Mesenchymal stem cell (in vitro differentiated cells and primary cell): Measurements from ENCODE around the gene KRTAP9-7.

ENCODE experiments used
- DNase-seq: peaks from one replicate; pipeline ENCODE4 v3.0.0-alpha.2; 2013
- H2AFZ ChIP-seq: one replicate; pipeline ENCODE4 v1.6.1; 2013; ENCODE audit warnings: low read depth, mild to moderate bottlenecking, control low read depth, inconsistent platforms, low read length, moderate library complexity
- H2AK5ac ChIP-seq: 2 replicates; pipeline ENCODE4 v1.6.1; 2013; ENCODE audit warnings: low read length, moderate library complexity, mild to moderate bottlenecking, inconsistent platforms; ENCODE audit not compliant: severe bottlenecking
- H2BK120ac ChIP-seq: one replicate; pipeline ENCODE4 v1.6.1; 2013; ENCODE audit warnings: low read depth, mild to moderate bottlenecking, inconsistent platforms, low read length, moderate library complexity
- H2BK12ac ChIP-seq, 2 experiments: one replicate each; pipeline ENCODE4 v1.6.1; 2013; ENCODE audit warnings: inconsistent platforms in 2 of 2, low read length in 2 of 2, mild to moderate bottlenecking in 2 of 2, moderate library complexity in 2 of 2, control low read depth in 1 of 2
- H2BK15ac ChIP-seq: one replicate; pipeline ENCODE4 v1.6.1; 2013; ENCODE audit warnings: mild to moderate bottlenecking, low read depth, inconsistent platforms; ENCODE audit not compliant: poor library complexity, severe bottlenecking
- H2BK5ac ChIP-seq: 2 replicates; pipeline ENCODE4 v1.6.1; 2013; ENCODE audit warnings: low read depth, mild to moderate bottlenecking, low read length, control low read depth, inconsistent platforms; ENCODE audit not compliant: poor library complexity, severe bottlenecking
- H3K14ac ChIP-seq, 2 experiments: one replicate each; pipeline ENCODE4 v1.6.1; 2013; ENCODE audit warnings: inconsistent platforms in 2 of 2, low read length in 2 of 2, control low read depth in 1 of 2, mild to moderate bottlenecking in 1 of 2, moderate library complexity in 1 of 2
- H3K18ac ChIP-seq, 2 experiments: one replicate each; pipeline ENCODE4 v1.6.1; 2013; ENCODE audit warnings: inconsistent platforms in 2 of 2, low read length in 2 of 2, control low read depth in 1 of 2, low read depth in 1 of 2, mild to moderate bottlenecking in 1 of 2
- H3K23ac ChIP-seq, 2 experiments: one replicate each; pipeline ENCODE4 v1.6.1; 2013; ENCODE audit warnings: inconsistent platforms in 2 of 2, low read length in 2 of 2, mild to moderate bottlenecking in 2 of 2, moderate library complexity in 2 of 2, control low read depth in 1 of 2
- H3K27ac ChIP-seq: 2 replicates; pipeline ENCODE4 v1.5.1; 2013; ENCODE audit warnings: mild to moderate bottlenecking, moderate library complexity, low read length, control low read depth, inconsistent platforms; ENCODE audit not compliant: poor library complexity, severe bottlenecking
- H3K27me3 ChIP-seq, 2 experiments: 2 replicates each; pipeline versions ENCODE4 v1.6.1 to v1.7.0; 2013; ENCODE audit warnings: low read length in 2 of 2, mild to moderate bottlenecking in 2 of 2, moderate library complexity in 2 of 2, control low read depth in 1 of 2, inconsistent platforms in 1 of 2; ENCODE audit not compliant: control insufficient read depth in 1 of 2, insufficient read depth in 1 of 2
- H3K36me3 ChIP-seq, 2 experiments: 2 replicates each; pipeline versions ENCODE4 v1.6.1 to v1.7.0; 2013; ENCODE audit warnings: low read length in 2 of 2, control low read depth in 1 of 2, inconsistent platforms in 1 of 2, low read depth in 1 of 2, mild to moderate bottlenecking in 1 of 2; ENCODE audit not compliant: insufficient read depth in 2 of 2, control insufficient read depth in 1 of 2
- H3K4ac ChIP-seq, 2 experiments: one replicate each; pipeline ENCODE4 v1.6.1; 2013; ENCODE audit warnings: inconsistent platforms in 2 of 2, low read length in 2 of 2, mild to moderate bottlenecking in 2 of 2, moderate library complexity in 2 of 2, control low read depth in 1 of 2, low read depth in 1 of 2
- H3K4me1 ChIP-seq: 2 replicates; pipeline ENCODE4 v1.6.1; 2013; ENCODE audit warnings: low read depth, low read length, control low read depth; ENCODE audit not compliant: control insufficient read depth, insufficient read depth
- H3K4me2 ChIP-seq: 2 replicates; pipeline ENCODE4 v1.6.1; 2013; ENCODE audit warnings: low read length, mild to moderate bottlenecking, inconsistent platforms; ENCODE audit not compliant: poor library complexity, severe bottlenecking
- H3K4me3 ChIP-seq, 2 experiments: 2 replicates each; pipeline versions ENCODE4 v1.5.1 to v1.7.0; 2013; ENCODE audit warnings: low read length in 2 of 2, mild to moderate bottlenecking in 2 of 2, control low read depth in 1 of 2, low read depth in 1 of 2; ENCODE audit not compliant: insufficient read depth in 1 of 2
- H3K79me1 ChIP-seq: replicated peaks from 2 replicates; pipeline ENCODE4 v1.6.1; 2013; ENCODE audit warnings: mild to moderate bottlenecking, control low read depth, low read length, inconsistent platforms; ENCODE audit not compliant: poor library complexity, severe bottlenecking
- H3K9ac ChIP-seq: 2 replicates; pipeline ENCODE4 v1.7.0; 2013; ENCODE audit warnings: mild to moderate bottlenecking, low read length, moderate library complexity
- H3K9me3 ChIP-seq: 2 replicates; pipeline ENCODE4 v1.7.0; 2013; ENCODE audit warnings: mild to moderate bottlenecking, low read length; ENCODE audit not compliant: control insufficient read depth
- H4K8ac ChIP-seq: one replicate; pipeline ENCODE4 v1.6.1; 2013; ENCODE audit warnings: inconsistent platforms, mild to moderate bottlenecking, low read length, moderate library complexity
- H4K91ac ChIP-seq: one replicate; pipeline ENCODE4 v1.6.1; 2013; ENCODE audit warnings: mild to moderate bottlenecking, low read length, inconsistent platforms
- WGBS: methylation state at CpG from one replicate; pipeline ENCODE4 v1.1.7; 2013; ENCODE audit warnings: mixed read lengths; 5-methylcytosine and 5-hydroxymethylcytosine counted together

Gene KRTAP9-7

DNA sequence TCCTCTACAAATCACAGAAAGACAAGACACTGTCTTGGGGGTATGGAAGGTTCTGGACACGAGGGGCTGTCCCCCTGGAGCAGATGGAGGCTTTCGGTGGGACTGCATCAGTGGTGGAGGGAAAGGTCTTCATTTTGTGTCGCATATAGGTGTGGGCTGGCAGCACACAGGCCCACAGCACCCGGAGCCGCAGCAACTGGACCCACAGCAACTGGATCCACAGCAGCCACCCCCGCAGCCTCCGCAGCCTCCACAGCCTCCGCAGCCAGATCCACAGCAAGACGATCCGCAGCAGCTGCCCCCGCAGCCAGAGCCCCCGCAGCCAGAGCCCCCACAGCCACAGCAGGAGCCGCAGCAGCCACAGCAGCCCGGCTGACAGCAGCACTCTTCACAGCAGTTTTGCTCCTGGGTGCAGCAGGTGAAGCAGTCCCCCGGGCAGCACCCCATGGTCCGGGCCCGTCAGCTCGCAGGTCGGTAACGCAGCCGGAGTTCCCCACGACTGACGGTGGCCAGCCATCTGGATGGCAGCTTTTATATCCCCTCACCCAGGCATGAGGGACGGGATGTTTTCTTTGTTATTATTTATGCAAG, 39.8 kb downstream of the KRTAP9-7 start, which contains the start of gene KRTAP17-1:
KRTAP17-1 (minus strand) TSS at position 507 of the 591 bp plus-strand sequence; CDS start at position 447, 60 bp downstream.
- no peak within 1 kb of the TSS for H2AFZ ChIP-seq
- peak within 1 kb of the TSS; percentile 47 for H2AK5ac ChIP-seq
- H3K4me2 ChIP-seq = no peak within 1 kb of the TSS
- DNase-seq = no peak
- H2BK5ac ChIP-seq = peak within 1 kb of the TSS; percentile 70
- H3K4ac ChIP-seq = no peak within 1 kb of the TSS
- H4K8ac ChIP-seq = no peak within 1 kb of the TSS
- H2BK120ac ChIP-seq = no peak within 1 kb of the TSS
- H3K18ac ChIP-seq = no peak within 1 kb of the TSS
- no peaks in the 10 kb centered on the region for H3K4me1 ChIP-seq
- H2BK15ac ChIP-seq = peak within 1 kb of the TSS; percentile 36
- H4K91ac ChIP-seq = peak within 1 kb of the TSS; percentile 86
- no peak within 1 kb of the TSS for H3K27ac ChIP-seq
- H3K4me3 ChIP-seq = no peak within 1 kb of the TSS
- no peaks in the 10 kb centered on the region for H3K79me1 ChIP-seq
- H3K14ac ChIP-seq = peak within 1 kb of the TSS in 1 of 2 experiments; percentile 7
- H3K36me3 ChIP-seq = no peaks in the 10 kb centered on the region
- WGBS = 95% methylated on average over 20 of the region's 24 CpGs
- H3K9ac ChIP-seq = no peak within 1 kb of the TSS
- H3K23ac ChIP-seq = no peak within 1 kb of the TSS
- H3K9me3 ChIP-seq = peaks cover 7% of the 10 kb centered on the region
- H3K27me3 ChIP-seq = peaks cover 0 to 31% of the 10 kb centered on the region in 2 experiments
- no peak within 1 kb of the TSS for H2BK12ac ChIP-seq

DNA sequence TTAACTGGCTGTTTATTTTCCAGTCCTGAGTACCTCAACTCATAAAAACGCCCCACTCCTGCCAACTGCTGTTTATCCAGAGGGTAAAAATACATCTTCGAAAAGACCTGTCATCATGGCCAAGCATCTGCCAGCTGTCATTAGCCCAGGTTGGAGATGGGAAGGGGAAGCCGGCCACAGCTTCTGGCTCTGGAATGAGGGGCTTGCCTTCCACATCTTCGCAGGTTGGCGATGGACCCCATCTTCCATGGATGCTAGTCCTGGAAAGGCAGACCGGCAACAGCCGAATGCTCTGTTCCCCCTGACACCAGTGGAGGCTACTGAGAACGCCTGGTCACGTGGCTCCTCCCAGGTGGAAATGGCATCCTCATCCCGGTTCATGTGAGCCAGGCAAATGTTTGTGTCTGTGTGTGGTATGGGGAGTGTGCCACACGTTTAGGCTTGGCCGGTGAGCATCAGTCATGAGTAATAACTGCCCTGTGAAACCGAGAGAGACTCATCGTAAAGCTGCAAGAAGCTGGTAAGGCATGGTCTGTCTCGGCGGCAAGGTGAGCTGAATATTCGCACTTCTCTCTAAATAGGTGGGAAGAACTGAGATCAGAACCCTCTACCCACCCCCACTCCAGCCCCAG, 40.4 kb downstream of the KRTAP9-7 start:
- peaks cover 0 to 31% of the 10 kb centered on the region in 2 experiments for H3K27me3 ChIP-seq
- H3K4ac ChIP-seq = no peak overlapping the region
- H3K9me3 ChIP-seq = peaks cover 7% of the 10 kb centered on the region
- no peak overlapping the region for H2AFZ ChIP-seq
- 78% methylated on average over 16 of the region's 17 CpGs for WGBS
- no peak overlapping the region for H4K8ac ChIP-seq
- no peak overlapping the region for H3K27ac ChIP-seq
- H3K23ac ChIP-seq = no peak overlapping the region
- H3K79me1 ChIP-seq = no peaks in the 10 kb centered on the region
- no peak for DNase-seq
- H3K36me3 ChIP-seq = no peaks in the 10 kb centered on the region
- H3K18ac ChIP-seq = no peak overlapping the region
- H3K4me3 ChIP-seq = no peak overlapping the region
- H3K4me2 ChIP-seq = no peak overlapping the region
- H3K9ac ChIP-seq = no peak overlapping the region
- peak overlapping the region; percentile 36 for H2BK15ac ChIP-seq
- H3K4me1 ChIP-seq = no peaks in the 10 kb centered on the region
- peak overlapping the region; percentile 47 for H2AK5ac ChIP-seq
- no peak overlapping the region for H2BK120ac ChIP-seq
- H3K14ac ChIP-seq = no peak overlapping the region
- peak overlapping the region; percentile 86 for H4K91ac ChIP-seq
- H2BK12ac ChIP-seq = no peak overlapping the region
- H2BK5ac ChIP-seq = peak overlapping the region; percentile 70

DNA sequence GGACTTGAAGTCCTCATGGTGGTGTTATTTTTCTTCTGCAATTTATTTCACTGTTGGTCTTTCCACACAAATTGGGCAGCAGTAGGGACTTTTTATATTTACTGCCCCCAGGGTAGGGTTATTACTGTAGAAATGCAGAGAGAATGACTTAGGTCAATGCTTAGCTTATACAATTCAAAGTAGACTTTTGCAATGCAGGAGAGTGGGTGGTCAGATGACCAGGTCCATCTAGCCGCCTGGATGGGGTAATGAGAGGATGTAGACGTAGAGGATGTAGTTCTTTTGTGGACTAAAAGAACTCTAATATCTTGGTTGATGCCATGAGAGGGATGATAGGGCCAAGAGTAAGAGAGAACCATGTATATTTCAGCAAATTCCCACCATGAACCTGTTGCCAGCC, 42.7 kb downstream of the KRTAP9-7 start:
- no peaks in the 10 kb centered on the region for H3K36me3 ChIP-seq
- H2AFZ ChIP-seq = no peak overlapping the region
- H3K23ac ChIP-seq = no peak overlapping the region
- H2BK15ac ChIP-seq = no peak overlapping the region
- no peak overlapping the region for H2BK5ac ChIP-seq
- H3K9ac ChIP-seq = no peak overlapping the region
- H2BK12ac ChIP-seq = no peak overlapping the region
- H4K8ac ChIP-seq = no peak overlapping the region
- H3K27ac ChIP-seq = no peak overlapping the region
- no peak for DNase-seq
- no peak overlapping the region for H2AK5ac ChIP-seq
- H3K4me1 ChIP-seq = peaks cover 5% of the 10 kb centered on the region
- peaks cover 0 to 20% of the 10 kb centered on the region in 2 experiments for H3K27me3 ChIP-seq
- H3K4me2 ChIP-seq = no peak overlapping the region
- no peak overlapping the region for H3K14ac ChIP-seq
- H4K91ac ChIP-seq = no peak overlapping the region
- peaks cover 7% of the 10 kb centered on the region for H3K9me3 ChIP-seq
- H2BK120ac ChIP-seq = no peak overlapping the region
- 77% methylated on average over 2 of the region's 2 CpGs for WGBS
- H3K4me3 ChIP-seq = no peak overlapping the region
- no peak overlapping the region for H3K4ac ChIP-seq
- H3K79me1 ChIP-seq = no peaks in the 10 kb centered on the region
- no peak overlapping the region for H3K18ac ChIP-seq

- H3K27me3 ChIP-seq = no peaks in the 10 kb centered on the region
- no peak overlapping the region for H3K18ac ChIP-seq
Measured at GRCh38 chr17:41322094-41322902, 46.8 kb downstream of the KRTAP9-7 start.

More at GRCh38 chr17:41322094-41322902, 46.8 kb downstream of the KRTAP9-7 start:
- H2BK15ac ChIP-seq = no peak overlapping the region
- no peak overlapping the region for H2BK120ac ChIP-seq
- no peaks in the 10 kb centered on the region for H3K79me1 ChIP-seq
- peaks cover 5% of the 10 kb centered on the region for H3K4me1 ChIP-seq
- H2BK12ac ChIP-seq = no peak overlapping the region
- H4K91ac ChIP-seq = no peak overlapping the region
- H3K9me3 ChIP-seq = peaks cover 7% of the 10 kb centered on the region
- DNase-seq = peak; percentile 60
- H3K9ac ChIP-seq = peak overlapping the region; percentile 45
- H3K4me3 ChIP-seq = no peak overlapping the region
- peak overlapping the region; percentile 89 for H2AK5ac ChIP-seq
- no peak overlapping the region for H3K14ac ChIP-seq
- H4K8ac ChIP-seq = no peak overlapping the region
- H2BK5ac ChIP-seq = no peak overlapping the region
- no peak overlapping the region for H3K4me2 ChIP-seq
- H3K27ac ChIP-seq = no peak overlapping the region
- no peak overlapping the region for H3K4ac ChIP-seq
- WGBS = 41% methylated on average over 4 of the region's 5 CpGs
- no peak overlapping the region for H2AFZ ChIP-seq
- H3K36me3 ChIP-seq = no peaks in the 10 kb centered on the region
- H3K23ac ChIP-seq = no peak overlapping the region
